Choroid plexus epithelial cell (primary cell): ENCODE measurements around the gene PTBP2.
"Not testable (repeated sequence)": the region's sequence is repeated elsewhere in the genome, so short reads cannot be mapped to it uniquely, and the experiment has no call there.

Source experiments
- DNase-seq: peaks from one replicate; pipeline ENCODE4 v3.0.0-alpha.2; 2010; ENCODE audit warnings: low read depth
- H3K4me3 ChIP-seq: 2 replicates; pipeline ENCODE4 v1.5.1; 2011; ENCODE audit warnings: low read depth, mild to moderate bottlenecking, control low read depth, low read length, moderate library complexity
- CTCF ChIP-seq: conservative IDR thresholded peaks from 2 replicates; pipeline ENCODE4 v1.5.1; 2011; ENCODE audit warnings: low read depth, mild to moderate bottlenecking, control low read depth, inconsistent platforms, low read length, moderate library complexity

Gene PTBP2

DNA sequence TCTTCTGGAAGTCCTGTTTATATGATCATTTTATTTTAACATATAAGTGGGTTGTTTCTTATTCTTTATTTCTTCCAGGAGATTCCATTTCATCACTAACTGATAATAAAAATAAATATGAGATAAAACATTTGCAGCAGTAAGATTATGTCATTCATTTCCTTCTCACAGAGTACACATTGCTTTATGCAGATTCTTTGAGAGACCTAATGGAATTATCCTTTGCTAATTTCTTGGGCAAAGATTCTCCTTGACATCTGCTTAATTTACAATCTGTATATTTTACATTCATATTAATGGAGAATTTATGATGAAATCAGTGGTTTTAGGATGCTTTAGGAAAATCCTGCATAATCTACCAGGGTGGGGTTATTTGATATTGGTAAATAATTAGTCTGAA, 60.6 kb downstream of the PTBP2 start:
- H3K4me3 ChIP-seq: no peak overlapping the region
- no peak for TF ChIP-seq CTCF
- DNase-seq: no peak

GRCh38 chr1:96782856-96783255, 61.3 kb downstream of the PTBP2 start:
- H3K4me3 ChIP-seq: no peak overlapping the region
- no peak for TF ChIP-seq CTCF
- DNase-seq: peak; percentile 42

- DNase-seq: no peak
- no peak overlapping the region for H3K4me3 ChIP-seq
- no peak for TF ChIP-seq CTCF
These were observed 69.0 kb downstream of the PTBP2 start for GRCh38 chr1:96790599-96790998.

DNA sequence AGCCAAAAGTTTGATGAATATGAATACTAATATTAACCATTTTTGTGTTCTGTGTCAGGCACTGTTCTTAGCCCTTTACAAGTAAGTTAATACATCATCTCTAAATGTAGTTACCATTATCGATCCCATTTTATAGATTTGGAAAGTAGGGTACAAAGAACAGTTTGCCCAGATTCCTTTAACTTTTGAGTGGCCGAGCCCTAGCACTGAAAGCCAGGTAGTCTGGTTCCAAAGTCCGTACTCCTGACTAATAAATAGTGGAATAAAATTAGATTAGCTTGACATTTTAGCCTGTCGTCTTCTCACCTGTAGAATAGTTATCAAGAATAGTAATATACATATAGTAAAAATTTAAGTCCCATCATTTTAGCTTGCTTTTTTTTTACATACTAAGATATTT, 70.6 kb downstream of the PTBP2 start:
- no peak for TF ChIP-seq CTCF
- no peak overlapping the region for H3K4me3 ChIP-seq
- no peak for DNase-seq

DNA sequence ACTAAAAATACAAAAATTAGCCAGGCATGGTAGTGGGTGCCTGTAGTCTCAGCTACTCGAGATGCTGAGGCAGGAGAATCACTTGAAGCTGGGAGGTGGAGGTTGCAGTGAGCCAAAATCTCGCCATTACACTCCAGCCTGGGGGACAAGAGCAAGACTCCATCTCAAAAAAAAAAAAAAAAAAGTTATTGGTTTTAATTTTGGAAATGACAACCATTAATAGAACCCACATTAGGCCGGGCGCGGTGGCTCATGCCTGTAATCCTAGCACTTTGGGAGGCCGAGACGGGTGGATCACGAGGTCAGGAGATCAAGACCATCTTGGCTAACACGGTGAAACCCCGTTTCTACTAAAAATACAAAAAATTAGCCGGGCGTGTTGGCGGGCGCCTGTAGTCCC, 80.1 kb downstream of the PTBP2 start:
- H3K4me3 ChIP-seq, DNase-seq: not testable (repeated sequence)

- DNase-seq: no peak
- H3K4me3 ChIP-seq: no peak overlapping the region
- no peak for TF ChIP-seq CTCF
These were observed 83.1 kb downstream of the PTBP2 start for GRCh38 chr1:96804648-96805047.

DNA sequence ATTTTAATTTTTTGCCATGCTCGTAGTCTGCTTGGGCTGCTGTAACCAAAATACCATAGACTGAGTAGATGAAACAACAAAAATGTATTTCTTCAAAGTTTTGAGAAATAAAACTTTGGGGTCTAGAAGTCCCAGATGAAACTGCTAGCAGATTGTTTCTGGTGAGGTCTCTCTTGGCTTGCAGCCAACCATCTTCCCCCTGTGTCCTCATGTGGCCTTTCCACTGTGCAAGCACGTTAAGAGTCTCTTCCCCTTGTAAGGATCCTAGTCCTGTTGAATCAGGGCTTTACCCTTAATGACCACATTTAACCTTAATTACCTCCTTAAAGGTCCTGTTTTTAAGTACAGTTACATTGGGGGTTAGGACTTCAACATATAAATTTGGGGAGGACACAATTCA, 86.6 kb downstream of the PTBP2 start:
- H3K4me3 ChIP-seq: no peak overlapping the region
- TF ChIP-seq CTCF: no peak
- peak; percentile 33 for DNase-seq

- no peak for TF ChIP-seq CTCF
These were observed 94.3 kb downstream of the PTBP2 start for GRCh38 chr1:96815914-96816313.

More at GRCh38 chr1:96815914-96816313, 94.3 kb downstream of the PTBP2 start:
- DNase-seq: no peak
- no peak overlapping the region for H3K4me3 ChIP-seq
